GM10248 (cell line): ENCODE measurements around the gene RXRA.

Experiments
- CTCF ChIA-PET: fragments of 300-600 bp; sonication (Branson Sonifier 250); formaldehyde crosslinking; extraction: SDS; loops from one replicate; lab custom pipeline; 2021; ENCODE audit warnings: antibody characterized with exemption; lab: Yijun Ruan, JAX
- POLR2A ChIA-PET: fragments of 350-650 bp; sonication (Branson Sonifier 250); formaldehyde crosslinking; extraction: SDS; loops from one replicate; lab custom pipeline; 2020; ENCODE audit warnings: antibody characterized with exemption; lab: Yijun Ruan, JAX
- DNase-seq: peaks from one replicate; pipeline ENCODE4 v3.0.0; 2012; ENCODE audit errors: extremely low spot score
- CTCF ChIP-seq: IDR thresholded peaks from 2 replicates; pipeline ENCODE4 v1.5.1; 2012; ENCODE audit warnings: mild to moderate bottlenecking, low read depth; ENCODE audit errors: extremely low read depth, missing control alignments, control extremely low read depth

Gene RXRA

GRCh38 chr9:134435550-134436378 is 109.5 kb downstream of the RXRA start:
- CTCF ChIA-PET = interaction anchor here (0.9 to 1.8 kb wide), 3 partner anchors 7 to 265 kb away, joined by 4 to 6 read pairs (median 5); no protein-coding TSS in a partner anchor
- no peak for DNase-seq
- POLR2A ChIA-PET = no interaction called here
- no peak for TF ChIP-seq CTCF

GRCh38 chr9:134436379-134436762 is 110.1 kb downstream of the RXRA start:
- ChIA-PET POLR2A (no interaction called here), CTCF (interaction anchor here (0.9 to 1.8 kb wide), 2 partner anchors 72 to 266 kb away, joined by 4 to 5 read pairs; no protein-coding TSS in a partner anchor)
- no peak for DNase-seq
- TF ChIP-seq CTCF = no peak

GRCh38 chr9:134436911-134437310 is 110.7 kb downstream of the RXRA start:
- POLR2A ChIA-PET = no interaction called here
- no peak for TF ChIP-seq CTCF
- CTCF ChIA-PET = interaction anchor here (0.9 to 1.8 kb wide), 2 partner anchors 73 to 266 kb away, joined by 4 to 5 read pairs; no protein-coding TSS in a partner anchor
- DNase-seq = no peak

GRCh38 chr9:134437403-134438194 is 111.3 kb downstream of the RXRA start:
- CTCF ChIA-PET = interaction anchor here (1.5 to 1.8 kb wide), 2 partner anchors 266 to 267 kb away, joined by 5 read pairs; no protein-coding TSS in a partner anchor
- POLR2A ChIA-PET = no interaction called here
- TF ChIP-seq CTCF = no peak
- DNase-seq = no peak

- ChIA-PET POLR2A (no interaction called here), CTCF (interaction anchor here (1.1 to 1.5 kb wide), 2 partner anchors 10 to 267 kb away, joined by 3 to 5 read pairs; no protein-coding TSS in a partner anchor)
- no peak for DNase-seq
- no peak for TF ChIP-seq CTCF
Observed at GRCh38 chr9:134438195-134438788, 112.0 kb downstream of the RXRA start.

- CTCF ChIA-PET = interaction anchor here (1.1 to 1.5 kb wide), 2 partner anchors 9 to 268 kb away, joined by 3 to 5 read pairs; no protein-coding TSS in a partner anchor
- DNase-seq = no peak
- POLR2A ChIA-PET = no interaction called here
- no peak for TF ChIP-seq CTCF
Observed at GRCh38 chr9:134439368-134439784, 113.1 kb downstream of the RXRA start.
